Large intestine (tissue), 12 donors: ENCODE measurements around the gene GPR42. TPM values are rescaled to one million over a fixed set of nuclear protein-coding genes. Genes with fewer than 3 reads are reported as not detected.

ENCODE experiments used
- DNase-seq, 2 donors: peaks; one replicate each; pipeline versions ENCODE4 v3.0.0 to v3.0.0-alpha.2; 2013
- H3K27ac ChIP-seq: one replicate; pipeline ENCODE4 v1.5.1; 2013; ENCODE audit warnings: low read length
- H3K27me3 ChIP-seq: 2 replicates; pipeline ENCODE4 v1.6.1; 2013; ENCODE audit warnings: low read length; ENCODE audit not compliant: control insufficient read depth, insufficient read depth
- H3K36me3 ChIP-seq: 2 replicates; pipeline ENCODE4 v1.6.1; 2013; ENCODE audit warnings: low read length; ENCODE audit not compliant: control insufficient read depth, insufficient read depth
- H3K4me1 ChIP-seq: one replicate; pipeline ENCODE4 v1.6.1; 2013; ENCODE audit warnings: low read length; ENCODE audit not compliant: control insufficient read depth, insufficient read depth
- H3K4me3 ChIP-seq: one replicate; pipeline ENCODE4 v1.5.1; 2013; ENCODE audit warnings: low read length
- H3K9me3 ChIP-seq: one replicate; pipeline ENCODE4 v1.6.1; 2013; ENCODE audit warnings: mild to moderate bottlenecking, low read depth, low read length, moderate library complexity; ENCODE audit not compliant: control insufficient read depth
- WGBS: methylation state at CpG from one replicate; pipeline ENCODE4 v1.1.5; 2013; ENCODE audit warnings: low lambda C conversion rate; ENCODE audit not compliant: insufficient coverage; 5-methylcytosine and 5-hydroxymethylcytosine counted together
- long read RNA-seq, 11 donors: transcript quantifications; one replicate each; lab custom pipeline, GENCODE V29; 2026
- polyA plus RNA-seq: library from polyadenylated mRNA; unstranded; fragments of 120-200 nt; gene quantifications from one replicate; pipeline ENCODE4 v1.2.1, GENCODE V29; 2013

GPR42 gene
- polyA plus RNA-seq, result 0.22 TPM
- long read RNA-seq, donor 1, result 0 reads
- long read RNA-seq, donor 2, result 0 reads
- long read RNA-seq, donor 3, result 0 reads
- long read RNA-seq, donor 4, result 0 reads
- long read RNA-seq, donor 5, result 0 reads
- long read RNA-seq, donor 6, result 0 reads
- long read RNA-seq, donor 7, result 0 reads
- long read RNA-seq, donor 8, result 0 reads
- long read RNA-seq, donor 9, result 0 reads
- long read RNA-seq, donor 10, result 0 reads
- long read RNA-seq, donor 11, result 0 reads

- no peaks in the 10 kb centered on the region for H3K9me3 ChIP-seq
- no peaks in the 10 kb centered on the region for H3K27me3 ChIP-seq
- DNase-seq, result no peak
- H3K4me3 ChIP-seq, result no peak within 1 kb of the TSS
- H3K4me1 ChIP-seq, result no peaks in the 10 kb centered on the region
- no peak within 1 kb of the TSS for H3K27ac ChIP-seq
- no CpG with 5 or more reads among the region's 8 CpGs for WGBS
- no peaks in the 10 kb centered on the region for H3K36me3 ChIP-seq
Measured at GRCh38 chr19:35370722-35371121, at the start of gene GPR42. GPR42 (plus strand) TSS chr19:35371068; CDS start chr19:35371360, 292 bp downstream.

GRCh38 chr19:35321291-35321690, 49.6 kb upstream of the GPR42 start:
- Histone ChIP-seq H3K27ac (no peak overlapping the region), H3K4me3 (no peak overlapping the region), H3K9me3 (no peaks in the 10 kb centered on the region), H3K27me3 (no peaks in the 10 kb centered on the region), H3K4me1 (no peaks in the 10 kb centered on the region), H3K36me3 (no peaks in the 10 kb centered on the region)
- WGBS, result 86% methylated on average over 1 of the region's 2 CpGs
- no peak for DNase-seq

- Histone ChIP-seq H3K36me3 (no peaks in the 10 kb centered on the region), H3K4me1 (no peaks in the 10 kb centered on the region), H3K27me3 (peaks cover 3% of the 10 kb centered on the region), H3K4me3 (no peak overlapping the region), H3K9me3 (no peaks in the 10 kb centered on the region), H3K27ac (no peak overlapping the region)
- WGBS, result 87% methylated on average over 3 of the region's 9 CpGs
- DNase-seq, result no peak
Measured at GRCh38 chr19:35322014-35322413, 48.9 kb upstream of the GPR42 start.

GRCh38 chr19:35327642-35328041, 43.2 kb upstream of the GPR42 start:
- H3K4me1 ChIP-seq, result no peaks in the 10 kb centered on the region
- no peaks in the 10 kb centered on the region for H3K9me3 ChIP-seq
- peaks cover 4% of the 10 kb centered on the region for H3K27me3 ChIP-seq
- no peaks in the 10 kb centered on the region for H3K36me3 ChIP-seq
- no peak for DNase-seq
- no CpG with 5 or more reads among the region's 4 CpGs for WGBS
- no peak overlapping the region for H3K4me3 ChIP-seq
- H3K27ac ChIP-seq, result no peak overlapping the region

- no CpG with 5 or more reads among the region's 12 CpGs for WGBS
- Histone ChIP-seq H3K9me3 (no peaks in the 10 kb centered on the region), H3K27ac (no peak within 1 kb of the TSS), H3K27me3 (peaks cover 4% of the 10 kb centered on the region), H3K4me3 (no peak within 1 kb of the TSS), H3K4me1 (no peaks in the 10 kb centered on the region), H3K36me3 (no peaks in the 10 kb centered on the region)
- no peak for DNase-seq
Measured at GRCh38 chr19:35328851-35329285, 42.0 kb upstream of the GPR42 start, which contains the start of gene CD22. CD22 (plus strand) TSS chr19:35329187; CDS start chr19:35332041, 2,854 bp downstream.

- DNase-seq, result no peak
- H3K4me1 ChIP-seq, result no peaks in the 10 kb centered on the region
- no peak overlapping the region for H3K27ac ChIP-seq
- H3K9me3 ChIP-seq, result no peaks in the 10 kb centered on the region
- no CpG with 5 or more reads among the region's 4 CpGs for WGBS
- no peak overlapping the region for H3K4me3 ChIP-seq
- no peaks in the 10 kb centered on the region for H3K36me3 ChIP-seq
- H3K27me3 ChIP-seq, result peaks cover 4% of the 10 kb centered on the region
Measured at GRCh38 chr19:35329323-35329722, 41.5 kb upstream of the GPR42 start.

- no peak for DNase-seq
- no peaks in the 10 kb centered on the region for H3K9me3 ChIP-seq
- peaks cover 4% of the 10 kb centered on the region for H3K27me3 ChIP-seq
- no peak overlapping the region for H3K27ac ChIP-seq
- H3K4me3 ChIP-seq, result no peak overlapping the region
- no CpG with 5 or more reads among the region's 7 CpGs for WGBS
- H3K4me1 ChIP-seq, result no peaks in the 10 kb centered on the region
- H3K36me3 ChIP-seq, result no peaks in the 10 kb centered on the region
Measured at GRCh38 chr19:35330475-35330874, 40.4 kb upstream of the GPR42 start.

GRCh38 chr19:35331551-35332214, 39.2 kb upstream of the GPR42 start:
- H3K27me3 ChIP-seq, result peaks cover 4% of the 10 kb centered on the region
- H3K27ac ChIP-seq, result no peak overlapping the region
- DNase-seq, result no peak
- no peaks in the 10 kb centered on the region for H3K4me1 ChIP-seq
- no peak overlapping the region for H3K4me3 ChIP-seq
- no peaks in the 10 kb centered on the region for H3K9me3 ChIP-seq
- H3K36me3 ChIP-seq, result no peaks in the 10 kb centered on the region
- no CpG with 5 or more reads among the region's 14 CpGs for WGBS

GRCh38 chr19:35332817-35333216, 38.1 kb upstream of the GPR42 start:
- H3K4me3 ChIP-seq, result no peak overlapping the region
- no peaks in the 10 kb centered on the region for H3K9me3 ChIP-seq
- no CpG with 5 or more reads among the region's 12 CpGs for WGBS
- H3K27me3 ChIP-seq, result no peaks in the 10 kb centered on the region
- no peaks in the 10 kb centered on the region for H3K4me1 ChIP-seq
- no peak overlapping the region for H3K27ac ChIP-seq
- DNase-seq, result no peak
- H3K36me3 ChIP-seq, result no peaks in the 10 kb centered on the region

GRCh38 chr19:35334144-35334753, 36.6 kb upstream of the GPR42 start:
- H3K9me3 ChIP-seq, result no peaks in the 10 kb centered on the region
- DNase-seq, result no peak
- no peaks in the 10 kb centered on the region for H3K4me1 ChIP-seq
- WGBS, result 67% methylated on average over 1 of the region's 10 CpGs
- H3K4me3 ChIP-seq, result no peak overlapping the region
- no peaks in the 10 kb centered on the region for H3K36me3 ChIP-seq
- H3K27me3 ChIP-seq, result no peaks in the 10 kb centered on the region
- H3K27ac ChIP-seq, result no peak overlapping the region
